Neural cell (in vitro differentiated cells): ENCODE results near the gene ATG3. TPM values are rescaled to one million over a fixed set of nuclear protein-coding genes. Genes with fewer than 3 reads are reported as not detected.

Experiments
- H2AFZ ChIP-seq: fragments of 200-600, 300-800 bp; sonication (generic), shearing (Covaris generic); 2 replicates; pipeline ENCODE4 v1.6.0; 2014; ENCODE audit warnings: low read depth, mild to moderate bottlenecking, antibody characterized with exemption, low read length, moderate library complexity
- H3F3A ChIP-seq: fragments of 200-600 bp; shearing (Covaris generic); 2 replicates; pipeline ENCODE4 v1.6.1; 2016; ENCODE audit warnings: mild to moderate bottlenecking, moderate library complexity, mixed read lengths, antibody characterized with exemption, low read length; ENCODE audit not compliant: insufficient read depth, poor library complexity, severe bottlenecking
- H3K27ac ChIP-seq: fragments of 200-600, 300-800 bp; sonication (generic), shearing (Covaris generic); 2 replicates; pipeline ENCODE4 v1.5.1; 2014; ENCODE audit warnings: mild to moderate bottlenecking, low read length, moderate library complexity
- H3K27me3 ChIP-seq: fragments of 300-800, 200-600 bp; sonication (generic), shearing (Covaris generic); 2 replicates; pipeline ENCODE4 v1.6.0; 2014; ENCODE audit warnings: mild to moderate bottlenecking, low read depth, low read length, moderate library complexity; ENCODE audit not compliant: insufficient read depth
- H3K36me3 ChIP-seq: fragments of 300-800, 200-600 bp; sonication (generic), shearing (Covaris generic); 2 replicates; pipeline ENCODE4 v1.5.1; 2014; ENCODE audit warnings: mild to moderate bottlenecking, antibody characterized with exemption, low read length, moderate library complexity; ENCODE audit not compliant: insufficient read depth
- H3K4me2 ChIP-seq: fragments of 300-800, 200-600 bp; sonication (generic), shearing (Covaris generic); 2 replicates; pipeline ENCODE4 v1.6.0; 2014; ENCODE audit warnings: mild to moderate bottlenecking, low read length
- H3K4me3 ChIP-seq: fragments of 300-800, 200-600 bp; sonication (generic), shearing (Covaris generic); 2 replicates; pipeline ENCODE4 v1.5.1; 2014; ENCODE audit warnings: mild to moderate bottlenecking, low read length, moderate library complexity
- H3K79me2 ChIP-seq: fragments of 200-600 bp; shearing (Covaris generic); replicated peaks from 2 replicates; pipeline ENCODE4 v1.6.0; 2014; ENCODE audit warnings: mild to moderate bottlenecking, low read length, moderate library complexity; ENCODE audit not compliant: insufficient read depth
- H3K9ac ChIP-seq: fragments of 300-800, 200-600 bp; sonication (generic), shearing (Covaris generic); 2 replicates; pipeline ENCODE4 v1.6.1; 2016; ENCODE audit warnings: mild to moderate bottlenecking, low read length, mixed read lengths
- H3K9me2 ChIP-seq: fragments of 200-600 bp; shearing (Covaris generic); 2 replicates; pipeline ENCODE4 v1.6.1; 2016; ENCODE audit warnings: mild to moderate bottlenecking, low read length, mixed read lengths; ENCODE audit not compliant: insufficient read depth
- H3K9me3 ChIP-seq: fragments of 200-600, 300-800 bp; sonication (generic), shearing (Covaris generic); 2 replicates; pipeline ENCODE4 v1.6.1; 2016; ENCODE audit warnings: mild to moderate bottlenecking, mixed run types, low read length, moderate library complexity, mixed read lengths
- H4K20me1 ChIP-seq: fragments of 200-600 bp; shearing (Covaris generic); 2 replicates; pipeline ENCODE4 v1.6.1; 2016; ENCODE audit warnings: mild to moderate bottlenecking, mixed run types; ENCODE audit not compliant: insufficient read depth
- CTCF ChIP-seq: fragments of 450-650 bp; IDR thresholded peaks from 2 replicates; pipeline ENCODE4 v1.5.1; 2014; ENCODE audit warnings: antibody characterized with exemption, mild to moderate bottlenecking, moderate library complexity; ENCODE audit not compliant: poor library complexity, severe bottlenecking
- EP300 ChIP-seq: fragments of 450-650 bp; conservative IDR thresholded peaks from 2 replicates; pipeline ENCODE4 v1.6.1; 2014; ENCODE audit warnings: antibody characterized with exemption, mild to moderate bottlenecking, moderate library complexity; ENCODE audit not compliant: poor library complexity, severe bottlenecking
- EZH2 ChIP-seq: fragments of 200-600, 300-800 bp; shearing (Covaris generic), sonication (generic); IDR thresholded peaks from 2 replicates; pipeline ENCODE4 v1.6.1; 2014; ENCODE audit warnings: antibody characterized with exemption, low read length, borderline replicate concordance, mild to moderate bottlenecking; ENCODE audit not compliant: insufficient read depth, poor library complexity, severe bottlenecking
- MXI1 ChIP-seq: fragments of 450-650 bp; conservative IDR thresholded peaks from 2 replicates; pipeline ENCODE4 v1.6.1; 2014; ENCODE audit warnings: antibody characterized with exemption, mild to moderate bottlenecking; ENCODE audit not compliant: poor library complexity, severe bottlenecking
- POLR2AphosphoS5 ChIP-seq: IDR thresholded peaks from 2 replicates; pipeline ENCODE4 v1.6.1; 2012
- RAD21 ChIP-seq: fragments of 450-650 bp; conservative IDR thresholded peaks from 2 replicates; pipeline ENCODE4 v1.6.1; 2014; ENCODE audit warnings: antibody characterized with exemption, mild to moderate bottlenecking, moderate library complexity
- REST ChIP-seq: IDR thresholded peaks from 2 replicates; pipeline ENCODE4 v1.6.1; 2012; ENCODE audit warnings: borderline replicate concordance
- SMC3 ChIP-seq: fragments of 450-650 bp; conservative IDR thresholded peaks from 2 replicates; pipeline ENCODE4 v1.6.1; 2014; ENCODE audit warnings: antibody characterized with exemption, mild to moderate bottlenecking, moderate library complexity; ENCODE audit not compliant: poor library complexity
- TAF1 ChIP-seq: IDR thresholded peaks from 2 replicates; pipeline ENCODE4 v1.6.1; 2012; ENCODE audit warnings: low read depth
- polyA plus RNA-seq: library from polyadenylated mRNA; depleted of rRNA; stranded (reverse); fragments of >200 nt; gene quantifications from 2 replicates; pipeline ENCODE4 v1.2.3, GENCODE V29; 2014

Gene ATG3
- polyA plus RNA-seq, 1 donor from 2014 or later = 49.3 TPM

GRCh38 chr3:112561484-112561733 is 353 bp downstream of the ATG3 start:
- TF ChIP-seq RAD21 = no peak
- no peak for TF ChIP-seq MXI1
- TF ChIP-seq EP300 = no peak
- TF ChIP-seq TAF1 = no peak
- TF ChIP-seq CTCF = no peak
- no peak for TF ChIP-seq EZH2
- Histone ChIP-seq H3K4me3 (peak overlapping the region; percentile 96), H3K27me3 (no peaks in the 10 kb centered on the region), H3K79me2 (peaks cover 23% of the 10 kb centered on the region), H3K36me3 (no peaks in the 10 kb centered on the region), H3F3A (peaks cover 8% of the 10 kb centered on the region), H3K9ac (peak overlapping the region; percentile 93), H2AFZ (peak overlapping the region; percentile 80), H3K9me3 (no peaks in the 10 kb centered on the region), H4K20me1 (no peaks in the 10 kb centered on the region), H3K27ac (peak overlapping the region; percentile 98), H3K4me2 (no peak overlapping the region), H3K9me2 (no peaks in the 10 kb centered on the region)

GRCh38 chr3:112560721-112561483 is 860 bp downstream of the ATG3 start:
- Histone ChIP-seq H3K27ac (peak overlapping the region; percentile 98), H3K79me2 (peaks cover 23% of the 10 kb centered on the region), H3K27me3 (no peaks in the 10 kb centered on the region), H3K36me3 (no peaks in the 10 kb centered on the region), H3F3A (peaks cover 8% of the 10 kb centered on the region), H3K9me2 (no peaks in the 10 kb centered on the region), H4K20me1 (no peaks in the 10 kb centered on the region), H3K4me2 (peak overlapping the region; percentile 76), H2AFZ (peak overlapping the region; percentile 80), H3K4me3 (peak overlapping the region; percentile 96), H3K9ac (peak overlapping the region; percentile 93), H3K9me3 (no peaks in the 10 kb centered on the region)
- peak; percentile 51 for TF ChIP-seq MXI1
- no peak for TF ChIP-seq CTCF
- no peak for TF ChIP-seq EP300
- TF ChIP-seq SMC3 = no peak
- TF ChIP-seq EZH2 = no peak
- TF ChIP-seq RAD21 = no peak
- peak; percentile 10 for TF ChIP-seq POLR2AphosphoS5
- no peak for TF ChIP-seq TAF1
- peak; percentile 26 for TF ChIP-seq REST
